ENCODE results near the gene TIMM10B. TPM values are rescaled to one million over a fixed set of nuclear protein-coding genes. Genes with fewer than 3 reads are reported as not detected.

The TIMM10B gene
- total RNA-seq, 4 donors from 2014 or later = 17.0 to 40.2 (median 29.6) TPM

GRCh38 chr11:6530848-6531247, 49.5 kb downstream of the TIMM10B start:
- WGBS, 2 donors = 87 to 92% methylated on average over 2 of the region's 2 CpGs

GRCh38 chr11:6531267-6531752, 50.0 kb downstream of the TIMM10B start:
- H3K4me1 ChIP-seq = no peaks in the 10 kb centered on the region
- peaks cover 0 to 46% (median 4%) of the 10 kb centered on the region in 3 donors for H3K36me3 ChIP-seq
- no peak overlapping the region for H3K27ac ChIP-seq
- intact Hi-C loops (cut with DNase I) = loop anchor here (10.0 kb wide), 1 partner anchor 143 kb away; no protein-coding TSS in a partner anchor
- no peak overlapping the region for H3K4me3 ChIP-seq
- 0% methylated on average over 1 of the region's 1 CpG for WGBS, 2 donors
- no peaks in the 10 kb centered on the region for H3K27me3 ChIP-seq
- no peaks in the 10 kb centered on the region for H3K9me3 ChIP-seq
- TF ChIP-seq POLR2A (IDR thresholded peaks at IDR 0.05) (no peak), CTCF (IDR thresholded peaks at IDR 0.05) (peak; percentile 25 to 83 (median 73))
- DNase-seq = no peak

More at GRCh38 chr11:6530848-6531247, 49.5 kb downstream of the TIMM10B start:
- H3K36me3 ChIP-seq = peaks cover 0 to 46% (median 4%) of the 10 kb centered on the region in 3 donors
- no peaks in the 10 kb centered on the region for H3K9me3 ChIP-seq
- no peaks in the 10 kb centered on the region for H3K4me1 ChIP-seq
- no peak overlapping the region for H3K27ac ChIP-seq
- no peak overlapping the region for H3K4me3 ChIP-seq
- no peaks in the 10 kb centered on the region for H3K27me3 ChIP-seq
- no peak for TF ChIP-seq POLR2A (IDR thresholded peaks at IDR 0.05)
- TF ChIP-seq CTCF (IDR thresholded peaks at IDR 0.05) = no peak
- intact Hi-C loops (cut with DNase I) = loop anchor here (10.0 kb wide), 1 partner anchor 144 kb away; no protein-coding TSS in a partner anchor
- DNase-seq = no peak

Other genes starting within 250 kb of the TIMM10B start
- 10 to 100 TPM in 3 of 4 donors, 1 to 10 TPM in 1; 8.3 to 33.5 (median 23.1) TPM for gene FHIP1B, start 246.9 kb upstream of the TIMM10B start, total RNA-seq
- gene CNGA4, start 242.4 kb upstream of the TIMM10B start, total RNA-seq = under 1 TPM in 1 of 4 donors, not detected in 3; 0.38 TPM
- under 1 TPM in 2 of 4 donors, not detected in 2; 0.15 to 0.45 TPM for gene CCKBR, start 221.7 kb upstream of the TIMM10B start, total RNA-seq
- gene CAVIN3, start 161.0 kb upstream of the TIMM10B start, total RNA-seq = 10 to 100 TPM; 16.6 to 65.0 (median 25.3) TPM
- gene SMPD1, start 91.0 kb upstream of the TIMM10B start, total RNA-seq = 10 to 100 TPM; 11.6 to 21.4 (median 14.3) TPM
- 10 to 100 TPM in 2 of 4 donors, 1 to 10 TPM in 2; 2.7 to 29.0 (median 9.9) TPM for gene APBB1, start 62.4 kb upstream of the TIMM10B start, total RNA-seq
- under 1 TPM in 1 of 4 donors, not detected in 3; 0.76 TPM for gene HPX, start 40.5 kb upstream of the TIMM10B start, total RNA-seq
- gene TRIM3, start 7.6 kb upstream of the TIMM10B start, total RNA-seq = 10 to 100 TPM in 1 of 4 donors, 1 to 10 TPM in 3; 4.0 to 13.5 (median 7.0) TPM
- 10 to 100 TPM; 39.4 to 74.6 (median 50.8) TPM for gene ARFIP2, start 170 bp upstream of the TIMM10B start, total RNA-seq
- 10 to 100 TPM in 1 of 4 donors, 1 to 10 TPM in 3; 1.3 to 11.8 (median 7.7) TPM for gene DNHD1, start 15.8 kb downstream of the TIMM10B start, total RNA-seq
- gene RRP8, start 122.1 kb downstream of the TIMM10B start, total RNA-seq = 10 to 100 TPM; 10.9 to 23.5 (median 15.7) TPM
- gene ILK, start 122.3 kb downstream of the TIMM10B start, total RNA-seq = 100 to 1,000 TPM in 1 of 4 donors, 10 to 100 TPM in 3; 34.5 to 128 (median 49.5) TPM
- 10 to 100 TPM; 31.9 to 69.2 (median 48.6) TPM for gene TAF10, start 130.7 kb downstream of the TIMM10B start, total RNA-seq
- 10 to 100 TPM; 15.4 to 34.9 (median 27.8) TPM for gene TPP1, start 137.9 kb downstream of the TIMM10B start, total RNA-seq
- 1 to 10 TPM; 1.1 to 9.9 (median 2.3) TPM for gene DCHS1, start 174.3 kb downstream of the TIMM10B start, total RNA-seq
- 10 to 100 TPM; 18.9 to 31.8 (median 26.1) TPM for gene MRPL17, start 201.8 kb downstream of the TIMM10B start, total RNA-seq

Data from esophagus squamous epithelium (tissue), 5 donors.